ENCODE measurements around the gene HSD17B8. TPM values are rescaled to one million over a fixed set of nuclear protein-coding genes. Genes with fewer than 3 reads are reported as not detected.
A peak's percentile ranks its signal among the peaks of the same experiment; 100 is the strongest.

The HSD17B8 gene
- total and polyA plus RNA-seq, 10 of the 15 experiments (the other 5 are each of a cell fraction or from before 2014, with no cell fraction given), result 3.1 to 54.3 (median 26.5) TPM

GRCh38 chr6:33183071-33183683, 21.3 kb upstream of the HSD17B8 start:
- Histone ChIP-seq H3K4me1 (ENCODE audit: control insufficient read depth, insufficient read depth, low read length) (peaks cover 6% of the 10 kb centered on the region), H3K79me2 (ENCODE audit: control insufficient read depth, insufficient read depth, low read length) (no peaks in the 10 kb centered on the region), H2AFZ (ENCODE audit: control insufficient read depth, low read depth, low read length) (peak overlapping the region; percentile 99), H3K36me3 (ENCODE audit: control insufficient read depth in 2 of 2, insufficient read depth in 2 of 2, low read length in 1 of 2) (no peaks in the 10 kb centered on the region), H3K27ac (ENCODE audit: control insufficient read depth, insufficient read depth) (peak overlapping the region; percentile 48; the same call in 1 of the 2 replicates), H3K9ac (ENCODE audit: control insufficient read depth, insufficient read depth, low read length) (no peak overlapping the region), H4K20me1 (ENCODE audit: control insufficient read depth, insufficient read depth) (no peaks in the 10 kb centered on the region), H3K4me3 (no peak overlapping the region), H3K27me3 (replicated peaks in 1 of 2; ENCODE audit: control insufficient read depth in 2 of 2, insufficient read depth in 2 of 2, low read length in 1 of 2) (no peaks in the 10 kb centered on the region; a peak in 1 of 4 replicates), H3K9me3 (replicated peaks; ENCODE audit: control insufficient read depth, insufficient read depth, low read length) (peaks cover 9% of the 10 kb centered on the region), H3K4me2 (ENCODE audit: control insufficient read depth, insufficient read depth) (no peak overlapping the region)
- FAIRE-seq (peak; percentile 66), DNase-seq (ENCODE audit: low read depth, low spot score) (no peak), ATAC-seq (no peak)
- in situ Hi-C loops (cut with MboI) (no loop called here), intact Hi-C loops (cut with micrococcal nuclease; ENCODE audit: unreplicated experiment) (no loop called here)
- 64% methylated on average over 5 of the region's 5 CpGs for WGBS (ENCODE audit: insufficient coverage, insufficient replicate concordance, low lambda C conversion rate, missing lambda C conversion rate)
- CTCF ChIA-PET, result interaction anchor here (1.0 to 2.1 kb wide), 4 partner anchors 14 to 66 kb away, joined by 3 to 9 read pairs (median 5); no protein-coding TSS in a partner anchor
- RAD21 ChIA-PET (ENCODE audit: unreplicated experiment), result no interaction called here
- SMC1A ChIA-PET (ENCODE audit: uncharacterized antibody, unreplicated experiment), result interaction anchor here (1.1 kb wide), 1 partner anchor 26 kb away, joined by 5 read pairs; the partner anchor contains the start of gene RING1
- POLR2A ChIA-PET, result no interaction called here
- BruUV-seq (replicated peaks), result no TSS peak
- TF ChIP-seq POLR2AphosphoS5 (IDR thresholded peaks at IDR 0.05; ENCODE audit: low read length), result no peak
- peak in 1 of 2 experiments; percentile 71; a peak in 1 of 4 replicates for TF ChIP-seq ETV6 (conservative IDR thresholded peaks at IDR 0.05 in 1 of 2, IDR thresholded peaks at IDR 0.05 in 1 of 2; ENCODE audit: borderline replicate concordance in 1 of 2, low read depth in 1 of 2)
- TF ChIP-seq SREBF2 (IDR thresholded peaks at IDR 0.05; ENCODE audit: low read length), result no peak
- no peak for TF ChIP-seq HDAC2 (IDR thresholded peaks at IDR 0.05)
- no peak for TF ChIP-seq NFIC (IDR thresholded peaks at IDR 0.05; ENCODE audit: low read depth, low read length)
- TF ChIP-seq MAX (IDR thresholded peaks at IDR 0.05; ENCODE audit: low read depth, low read length), result no peak
- no peak for TF ChIP-seq RUNX3 (IDR thresholded peaks at IDR 0.05; ENCODE audit: low read length)
- no peak for TF ChIP-seq IKZF1 (conservative IDR thresholded peaks at IDR 0.05)
- no peak for TF ChIP-seq CBFB (IDR thresholded peaks at IDR 0.05; ENCODE audit: low read depth)
- TF ChIP-seq LARP7 (IDR thresholded peaks at IDR 0.05), result no peak
- TF ChIP-seq SPI1 (IDR thresholded peaks at IDR 0.05; ENCODE audit: borderline replicate concordance, insufficient read depth, low read depth, low read length), result peak; percentile 47; the same call in 1 of the 2 replicates
- no peak for TF ChIP-seq CREB1 (IDR thresholded peaks at IDR 0.05; ENCODE audit: low read depth)
- no peak for TF ChIP-seq SMAD5 (IDR thresholded peaks at IDR 0.05; ENCODE audit: low read depth)
- TF ChIP-seq IKZF2 (IDR thresholded peaks at IDR 0.05), result no peak
- TF ChIP-seq NR2C1 (IDR thresholded peaks at IDR 0.05), result 0 out of 2 replicates have a peak, but pooled peaks have one; percentile 22
- no peak for TF ChIP-seq EP300 (IDR thresholded peaks at IDR 0.05; ENCODE audit: borderline replicate concordance in 1 of 2, control insufficient read depth in 1 of 2, low read depth in 2 of 2, low read length in 2 of 2)
- TF ChIP-seq CUX1 (IDR thresholded peaks at IDR 0.05; ENCODE audit: insufficient replicate concordance, low read depth, low read length), result no peak
- TF ChIP-seq BCL3 (IDR thresholded peaks at IDR 0.05; ENCODE audit: borderline replicate concordance, insufficient read depth, low read depth, low read length, poor library complexity, severe bottlenecking), result no peak
